GM10248 (cell line): ENCODE results near the gene CDKAL1.

Experiments
- CTCF ChIA-PET: fragments of 300-600 bp; sonication (Branson Sonifier 250); formaldehyde crosslinking; extraction: SDS; loops from one replicate; lab custom pipeline; 2021; ENCODE audit warnings: antibody characterized with exemption; lab: Yijun Ruan, JAX
- POLR2A ChIA-PET: fragments of 350-650 bp; sonication (Branson Sonifier 250); formaldehyde crosslinking; extraction: SDS; loops from one replicate; lab custom pipeline; 2020; ENCODE audit warnings: antibody characterized with exemption; lab: Yijun Ruan, JAX
- DNase-seq: peaks from one replicate; pipeline ENCODE4 v3.0.0; 2012; ENCODE audit errors: extremely low spot score
- CTCF ChIP-seq: IDR thresholded peaks from 2 replicates; pipeline ENCODE4 v1.5.1; 2012; ENCODE audit warnings: mild to moderate bottlenecking, low read depth; ENCODE audit errors: extremely low read depth, missing control alignments, control extremely low read depth

CDKAL1 gene

DNA sequence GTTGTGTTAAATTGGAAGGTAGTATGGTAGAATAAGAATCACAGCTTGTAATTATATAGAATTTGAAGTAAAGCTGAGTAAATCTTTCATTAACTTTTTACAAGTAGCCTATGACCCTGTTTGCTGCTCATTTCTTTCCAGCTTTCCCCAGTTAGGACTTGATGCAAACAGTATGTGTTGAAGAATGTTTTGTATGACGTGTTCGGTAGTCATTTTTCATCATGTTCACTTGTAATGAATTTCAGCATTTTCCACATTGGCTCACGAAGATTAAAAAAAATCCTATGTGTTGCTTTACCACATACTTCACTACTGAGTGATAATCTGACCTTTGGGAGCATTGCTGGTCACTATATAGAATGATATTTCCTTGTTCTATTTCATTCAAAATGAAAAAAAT is 162.4 kb downstream of the CDKAL1 start:
- ChIA-PET POLR2A (no interaction called here), CTCF (interaction anchor here (2.0 kb wide), 1 partner anchor 13 kb away, joined by 4 read pairs; no protein-coding TSS in a partner anchor)
- no peak for TF ChIP-seq CTCF
- no peak for DNase-seq

- DNase-seq, result no peak
- TF ChIP-seq CTCF, result no peak
- POLR2A ChIA-PET, result no interaction called here
- CTCF ChIA-PET, result no interaction called here
Measured at GRCh38 chr6:20698675-20699074, 164.4 kb downstream of the CDKAL1 start.

DNA sequence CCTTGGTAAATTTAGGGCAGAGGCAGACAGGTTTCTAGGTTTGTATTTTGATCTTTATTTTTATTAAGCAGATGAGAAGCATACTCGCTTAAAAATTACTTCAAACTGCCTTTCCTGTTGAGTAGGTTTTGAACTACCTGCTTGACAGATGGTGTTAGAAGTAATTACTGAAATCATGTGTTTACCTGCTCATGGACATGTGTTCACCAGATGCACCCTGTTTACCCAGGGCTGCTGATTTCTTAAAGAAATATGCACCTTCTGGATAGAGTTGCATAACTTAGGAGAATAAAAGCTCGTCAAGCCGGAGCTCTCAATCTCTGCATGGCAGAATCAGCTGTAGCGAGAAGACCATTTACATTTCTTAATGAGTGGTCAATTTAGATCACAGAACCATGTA is 165.1 kb downstream of the CDKAL1 start:
- no peak for TF ChIP-seq CTCF
- no peak for DNase-seq
- ChIA-PET CTCF (no interaction called here), POLR2A (no interaction called here)

- POLR2A ChIA-PET, result no interaction called here
- CTCF ChIA-PET, result interaction anchor here (1.1 to 1.2 kb wide), 2 partner anchors 24 to 90 kb away, joined by 3 read pairs; no protein-coding TSS in a partner anchor
- no peak for DNase-seq
- TF ChIP-seq CTCF, result no peak
Measured at GRCh38 chr6:20700375-20700774, 166.1 kb downstream of the CDKAL1 start.

- CTCF ChIA-PET, result interaction anchor here (0.9 to 1.9 kb wide), 2 partner anchors 9 kb away, joined by 3 to 5 read pairs; no protein-coding TSS in a partner anchor
- POLR2A ChIA-PET, result no interaction called here
- TF ChIP-seq CTCF, result no peak
- no peak for DNase-seq
Measured at GRCh38 chr6:20702366-20702765, 168.1 kb downstream of the CDKAL1 start.

DNA sequence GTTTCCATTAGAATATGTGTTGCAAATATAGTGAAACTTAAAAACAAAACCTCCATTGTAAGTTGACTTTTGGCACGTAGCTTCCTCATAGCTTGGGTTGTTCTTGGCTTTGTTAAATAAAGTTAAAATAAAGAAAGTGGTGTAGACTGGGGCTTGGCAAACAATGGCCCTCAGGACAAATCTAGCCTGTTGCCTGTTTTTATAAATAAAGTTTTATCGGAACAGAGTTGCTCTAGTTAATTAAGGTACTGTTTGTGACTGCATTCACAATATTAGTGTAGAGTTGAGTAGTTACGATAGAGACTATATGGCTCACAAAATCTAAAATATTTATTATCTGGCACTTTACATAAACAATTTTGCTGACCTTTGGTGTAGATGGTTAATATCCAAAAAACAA is 168.8 kb downstream of the CDKAL1 start:
- DNase-seq, result no peak
- TF ChIP-seq CTCF, result no peak
- POLR2A ChIA-PET, result no interaction called here
- CTCF ChIA-PET, result interaction anchor here (1.2 kb wide), 1 partner anchor 886 kb away, joined by 3 read pairs; no protein-coding TSS in a partner anchor
